ENCODE data around the gene PHLDA3.

PHLDA3 gene

DNA sequence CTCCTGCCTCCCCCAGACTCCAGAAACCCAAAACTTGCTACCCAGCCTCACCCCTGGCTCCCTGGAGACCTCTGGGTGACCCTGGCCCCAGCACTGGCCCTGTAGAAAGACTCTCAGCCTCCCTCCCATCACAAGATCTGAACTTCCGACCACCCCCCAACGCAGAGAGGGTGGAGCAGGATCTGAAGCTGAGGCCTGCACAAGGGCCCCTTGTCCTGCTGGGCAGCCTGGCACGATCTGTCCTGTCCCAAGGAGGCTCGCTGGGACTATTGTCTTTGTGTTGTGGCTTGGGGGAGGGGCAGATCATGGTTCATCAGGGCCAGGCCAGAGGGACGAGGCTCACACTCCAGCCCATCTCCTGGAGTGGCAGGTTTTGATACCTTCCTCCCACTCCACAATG is 20.0 kb downstream of the PHLDA3 start:
- Histone ChIP-seq H3K9me3 (ENCODE audit: control insufficient read depth, insufficient read depth, low read length) (no peaks in the 10 kb centered on the region), H4K20me1 (ENCODE audit: control insufficient read depth, insufficient read depth, low read depth, low read length) (no peaks in the 10 kb centered on the region), H3K27me3 (ENCODE audit: control insufficient read depth, low read length) (peaks cover 16% of the 10 kb centered on the region), H3K4me3 (ENCODE audit: low read length) (no peak overlapping the region), H3F3A (ENCODE audit: control insufficient read depth, insufficient read depth) (no peaks in the 10 kb centered on the region), H3K9me2 (replicated peaks; ENCODE audit: control insufficient read depth, low read length) (no peaks in the 10 kb centered on the region), H3K27ac (ENCODE audit: low read depth, low read length) (no peak overlapping the region), H3K79me2 (ENCODE audit: control insufficient read depth, low read length) (no peaks in the 10 kb centered on the region), H3K36me3 (ENCODE audit: control insufficient read depth, low read length) (no peaks in the 10 kb centered on the region), H3K4me1 (ENCODE audit: control insufficient read depth, low read length) (peaks cover 13% of the 10 kb centered on the region), H3K4me2 (ENCODE audit: low read length) (no peak overlapping the region)
- TF ChIP-seq EZH2phosphoT487 (IDR thresholded peaks at IDR 0.05; ENCODE audit: borderline replicate concordance, low read length) = no peak
- TF ChIP-seq, protein P1, sequence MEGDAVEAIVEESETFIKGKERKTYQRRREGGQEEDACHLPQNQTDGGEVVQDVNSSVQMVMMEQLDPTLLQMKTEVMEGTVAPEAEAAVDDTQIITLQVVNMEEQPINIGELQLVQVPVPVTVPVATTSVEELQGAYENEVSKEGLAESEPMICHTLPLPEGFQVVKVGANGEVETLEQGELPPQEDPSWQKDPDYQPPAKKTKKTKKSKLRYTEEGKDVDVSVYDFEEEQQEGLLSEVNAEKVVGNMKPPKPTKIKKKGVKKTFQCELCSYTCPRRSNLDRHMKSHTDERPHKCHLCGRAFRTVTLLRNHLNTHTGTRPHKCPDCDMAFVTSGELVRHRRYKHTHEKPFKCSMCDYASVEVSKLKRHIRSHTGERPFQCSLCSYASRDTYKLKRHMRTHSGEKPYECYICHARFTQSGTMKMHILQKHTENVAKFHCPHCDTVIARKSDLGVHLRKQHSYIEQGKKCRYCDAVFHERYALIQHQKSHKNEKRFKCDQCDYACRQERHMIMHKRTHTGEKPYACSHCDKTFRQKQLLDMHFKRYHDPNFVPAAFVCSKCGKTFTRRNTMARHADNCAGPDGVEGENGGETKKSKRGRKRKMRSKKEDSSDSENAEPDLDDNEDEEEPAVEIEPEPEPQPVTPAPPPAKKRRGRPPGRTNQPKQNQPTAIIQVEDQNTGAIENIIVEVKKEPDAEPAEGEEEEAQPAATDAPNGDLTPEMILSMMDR (IDR thresholded peaks at IDR 0.05; ENCODE audit: low read depth, low read length, poor library complexity, severe bottlenecking) = no peak

DNA sequence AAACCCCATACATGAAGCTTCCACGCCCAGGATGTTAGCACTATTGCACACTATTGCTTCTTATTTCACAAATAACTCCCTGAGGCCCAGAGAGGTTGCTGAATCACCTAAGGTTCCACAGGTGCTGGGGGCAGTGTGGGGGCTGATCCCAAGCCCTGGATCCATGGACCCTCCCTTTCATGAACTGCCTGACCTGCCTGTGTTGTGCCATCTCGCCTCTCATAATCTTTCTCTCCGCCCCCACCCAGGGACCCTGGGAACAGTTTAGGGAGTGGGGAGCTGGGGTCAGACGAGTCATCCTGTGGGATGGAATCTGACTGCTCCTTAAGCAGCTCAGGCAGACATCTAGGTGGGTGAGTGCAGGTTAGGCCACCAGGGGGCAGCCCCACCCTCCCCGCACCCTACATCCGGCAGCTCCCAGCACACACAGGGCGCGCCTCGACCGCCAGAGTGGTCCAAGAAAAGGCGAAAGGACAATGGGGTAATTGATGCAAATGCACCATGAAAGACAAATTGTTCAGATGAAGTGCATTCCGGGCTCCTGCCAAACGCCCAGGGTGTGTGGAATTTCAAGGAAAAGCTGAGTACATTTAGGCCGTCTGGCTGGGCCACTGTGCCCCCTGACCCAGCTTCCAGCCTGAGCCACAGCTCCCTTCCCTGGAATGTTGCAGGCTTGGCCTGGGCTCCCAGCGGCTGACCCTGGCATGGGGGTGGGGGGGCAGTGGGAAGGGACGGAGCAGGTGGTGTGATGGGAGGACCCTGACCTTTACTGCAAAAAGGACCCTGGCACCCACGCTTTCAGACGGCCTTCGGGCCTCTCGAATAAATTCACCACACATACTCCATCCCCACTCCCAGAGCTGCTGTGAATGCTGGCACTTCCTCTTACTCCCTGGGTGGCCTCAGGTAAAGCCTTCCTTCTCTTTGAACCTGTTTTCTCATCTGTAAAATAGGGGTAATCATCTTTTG is 20.8 kb downstream of the PHLDA3 start:
- Histone ChIP-seq H3K4me3 (ENCODE audit: low read length) (no peak overlapping the region), H3K27ac (ENCODE audit: low read depth, low read length) (no peak overlapping the region), H3K79me2 (ENCODE audit: control insufficient read depth, low read length) (no peaks in the 10 kb centered on the region), H3K4me2 (ENCODE audit: low read length) (peak overlapping the region; percentile 44), H3K9me3 (ENCODE audit: control insufficient read depth, insufficient read depth, low read length) (no peaks in the 10 kb centered on the region), H3K4me1 (ENCODE audit: control insufficient read depth, low read length) (peaks cover 13% of the 10 kb centered on the region), H3K27me3 (ENCODE audit: control insufficient read depth, low read length) (peaks cover 15% of the 10 kb centered on the region), H4K20me1 (ENCODE audit: control insufficient read depth, insufficient read depth, low read depth, low read length) (no peaks in the 10 kb centered on the region), H3K9me2 (replicated peaks; ENCODE audit: control insufficient read depth, low read length) (no peaks in the 10 kb centered on the region), H3K36me3 (ENCODE audit: control insufficient read depth, low read length) (no peaks in the 10 kb centered on the region), H3F3A (ENCODE audit: control insufficient read depth, insufficient read depth) (no peaks in the 10 kb centered on the region)
- TF ChIP-seq EZH2phosphoT487 (IDR thresholded peaks at IDR 0.05; ENCODE audit: borderline replicate concordance, low read length) = no peak
- TF ChIP-seq, protein P1 (IDR thresholded peaks at IDR 0.05; ENCODE audit: low read depth, low read length, poor library complexity, severe bottlenecking) = peak; percentile 83

DNA sequence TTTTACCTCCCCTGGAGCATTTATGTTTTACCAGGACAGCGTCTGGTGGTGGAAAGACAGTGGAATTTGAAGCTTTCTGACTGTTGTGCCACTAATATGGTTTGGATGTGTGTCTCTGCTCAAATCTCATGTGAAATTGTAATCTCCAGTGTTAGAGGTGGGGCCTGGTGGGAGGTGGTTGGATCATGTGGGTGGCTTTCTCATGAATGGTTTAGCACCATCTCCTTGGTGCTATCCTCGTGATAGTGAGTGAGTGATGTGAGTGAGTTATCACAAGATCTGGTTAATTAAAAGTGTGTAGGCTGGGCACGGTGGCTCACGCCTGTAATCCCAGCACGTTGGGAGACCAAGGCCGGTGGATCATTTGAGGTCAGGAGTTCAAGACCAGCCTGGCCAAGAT is 23.7 kb downstream of the PHLDA3 start:
- no peak overlapping the region for H3K4me2 ChIP-seq (ENCODE audit: low read length)
- H3K36me3 ChIP-seq (ENCODE audit: control insufficient read depth, low read length) = no peaks in the 10 kb centered on the region
- H3K79me2 ChIP-seq (ENCODE audit: control insufficient read depth, low read length) = no peaks in the 10 kb centered on the region
- no peak for TF ChIP-seq EZH2phosphoT487 (IDR thresholded peaks at IDR 0.05; ENCODE audit: borderline replicate concordance, low read length)
- TF ChIP-seq, protein P1 (IDR thresholded peaks at IDR 0.05; ENCODE audit: low read depth, low read length, poor library complexity, severe bottlenecking) = no peak
- no peaks in the 10 kb centered on the region for H3K9me3 ChIP-seq (ENCODE audit: control insufficient read depth, insufficient read depth, low read length)
- H3K4me1 ChIP-seq (ENCODE audit: control insufficient read depth, low read length) = peaks cover 8% of the 10 kb centered on the region
- no peaks in the 10 kb centered on the region for H3K9me2 ChIP-seq (replicated peaks; ENCODE audit: control insufficient read depth, low read length)
- no peak overlapping the region for H3K4me3 ChIP-seq (ENCODE audit: low read length)
- no peak overlapping the region for H3K27ac ChIP-seq (ENCODE audit: low read depth, low read length)
- H3F3A ChIP-seq (ENCODE audit: control insufficient read depth, insufficient read depth) = no peaks in the 10 kb centered on the region
- no peaks in the 10 kb centered on the region for H4K20me1 ChIP-seq (ENCODE audit: control insufficient read depth, insufficient read depth, low read depth, low read length)
- peaks cover 22% of the 10 kb centered on the region for H3K27me3 ChIP-seq (ENCODE audit: control insufficient read depth, low read length)

Data from DOHH2 (cell line).